GM12892 (cell line): ENCODE results near the gene HDAC6.
"Not testable (repeated sequence)": the region's sequence is repeated elsewhere in the genome, so short reads cannot be mapped to it uniquely, and the experiment has no call there.

Experiments
- DNase-seq: peaks from one replicate; pipeline ENCODE4 v3.0.0; 2011; ENCODE audit not compliant: insufficient read length
- FAIRE-seq: peaks from 2 replicates; lab custom pipeline; 2011; peaks lifted over from hg19 to GRCh38; lab: Jason Lieb, UNC
- POLR2A ChIP-seq: IDR thresholded peaks from 2 replicates; pipeline ENCODE4 v1.6.1; 2011; ENCODE audit warnings: low read depth, low read length, control low read depth
- POLR2AphosphoS5 ChIP-seq: IDR thresholded peaks from 2 replicates; pipeline ENCODE4 v1.6.1; 2011; ENCODE audit warnings: low read depth, low read length, control low read depth
- TAF1 ChIP-seq: IDR thresholded peaks from 2 replicates; pipeline ENCODE4 v1.6.1; 2011; ENCODE audit warnings: low read depth, mild to moderate bottlenecking, control low read depth, low read length, borderline replicate concordance

HDAC6 gene

DNA sequence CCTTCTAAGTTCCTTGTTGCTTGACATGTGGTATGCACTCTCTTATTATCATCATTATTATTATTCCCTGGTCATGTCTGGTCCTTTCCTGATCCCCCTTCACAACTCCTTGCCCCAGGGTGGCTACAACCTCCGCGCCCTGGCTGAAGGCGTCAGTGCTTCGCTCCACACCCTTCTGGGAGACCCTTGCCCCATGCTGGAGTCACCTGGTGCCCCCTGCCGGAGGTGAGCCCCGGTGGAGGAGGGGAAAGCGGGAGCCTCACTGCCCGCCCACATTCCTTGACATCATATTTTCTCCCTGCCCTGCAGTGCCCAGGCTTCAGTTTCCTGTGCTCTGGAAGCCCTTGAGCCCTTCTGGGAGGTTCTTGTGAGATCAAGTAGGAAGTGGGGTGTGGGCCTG is 13.4 kb downstream of the HDAC6 start:
- DNase-seq (no peak), FAIRE-seq (no peak)
- TF ChIP-seq TAF1 = no peak
- no peak for TF ChIP-seq POLR2AphosphoS5
- no peak for TF ChIP-seq POLR2A

DNA sequence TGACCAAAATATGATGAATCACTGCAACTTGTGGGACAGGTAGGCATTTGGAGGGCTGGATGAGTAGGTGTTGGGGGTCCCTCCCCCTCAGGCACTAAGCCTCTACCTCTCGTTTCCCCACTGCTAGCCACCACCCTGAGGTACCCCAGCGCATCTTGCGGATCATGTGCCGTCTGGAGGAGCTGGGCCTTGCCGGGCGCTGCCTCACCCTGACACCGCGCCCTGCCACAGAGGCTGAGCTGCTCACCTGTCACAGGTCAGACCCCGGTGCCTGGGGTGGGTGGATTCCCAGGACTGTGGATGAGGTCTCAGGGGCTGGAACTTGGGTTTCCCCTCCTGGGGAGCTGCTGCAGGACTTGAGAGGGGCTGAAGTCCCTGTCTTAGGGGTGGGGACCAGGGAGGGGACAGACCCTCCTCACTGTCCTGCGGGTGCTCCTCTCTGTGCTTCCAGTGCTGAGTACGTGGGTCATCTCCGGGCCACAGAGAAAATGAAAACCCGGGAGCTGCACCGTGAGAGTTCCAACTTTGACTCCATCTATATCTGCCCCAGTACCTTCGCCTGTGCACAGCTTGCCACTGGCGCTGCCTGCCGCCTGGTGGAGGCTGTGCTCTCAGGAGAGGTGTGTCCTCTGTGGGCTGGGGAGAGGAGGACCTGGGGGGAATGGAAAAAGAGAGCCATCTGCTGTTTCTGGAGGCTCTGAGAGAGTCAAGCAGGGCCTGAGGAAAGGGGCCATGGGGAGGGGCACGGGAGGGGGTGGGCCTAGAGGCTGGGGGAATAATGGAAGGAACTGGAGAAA is 14.3 kb downstream of the HDAC6 start:
- DNase-seq = no peak
- no peak for FAIRE-seq
- TF ChIP-seq POLR2A (no peak), TAF1 (no peak), POLR2AphosphoS5 (no peak)

DNA sequence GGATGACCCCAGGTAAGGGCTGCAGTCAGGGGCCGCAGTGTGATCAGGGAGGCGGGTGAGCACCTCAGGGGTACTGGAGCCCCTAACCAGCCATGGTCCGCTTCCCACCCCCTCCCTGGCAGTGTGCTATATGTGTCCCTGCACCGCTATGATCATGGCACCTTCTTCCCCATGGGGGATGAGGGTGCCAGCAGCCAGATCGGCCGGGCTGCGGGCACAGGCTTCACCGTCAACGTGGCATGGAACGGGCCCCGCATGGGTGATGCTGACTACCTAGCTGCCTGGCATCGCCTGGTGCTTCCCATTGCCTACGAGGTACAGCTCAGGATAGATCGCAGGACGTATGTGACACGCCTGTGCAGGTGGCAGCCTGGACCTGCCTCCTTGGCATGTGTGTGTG is 16.2 kb downstream of the HDAC6 start:
- TF ChIP-seq POLR2AphosphoS5 = no peak
- no peak for TF ChIP-seq TAF1
- TF ChIP-seq POLR2A = no peak
- FAIRE-seq = no peak
- DNase-seq = no peak

DNA sequence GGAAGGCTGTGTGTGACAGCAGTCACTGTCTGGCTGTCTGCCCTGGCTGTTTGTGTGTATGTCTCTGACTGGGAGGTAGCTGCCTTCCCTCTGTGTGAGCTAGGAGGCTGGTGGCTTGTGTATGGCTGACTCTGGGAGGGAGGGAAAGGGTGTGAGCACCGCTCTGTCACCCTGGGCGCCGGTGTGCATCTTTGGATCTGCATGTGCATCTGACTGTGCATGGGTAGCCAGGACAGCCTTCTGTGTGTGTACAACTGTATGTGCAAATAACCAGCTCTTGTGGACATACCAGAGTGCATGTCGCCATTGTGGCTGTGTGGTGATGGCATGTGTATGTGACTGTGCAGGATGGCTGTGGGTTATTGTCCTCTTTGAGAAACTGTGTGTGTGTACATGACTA is 17.0 kb downstream of the HDAC6 start:
- TF ChIP-seq TAF1 (no peak), POLR2AphosphoS5 (no peak), POLR2A (no peak)
- FAIRE-seq (no peak), DNase-seq (no peak)

DNA sequence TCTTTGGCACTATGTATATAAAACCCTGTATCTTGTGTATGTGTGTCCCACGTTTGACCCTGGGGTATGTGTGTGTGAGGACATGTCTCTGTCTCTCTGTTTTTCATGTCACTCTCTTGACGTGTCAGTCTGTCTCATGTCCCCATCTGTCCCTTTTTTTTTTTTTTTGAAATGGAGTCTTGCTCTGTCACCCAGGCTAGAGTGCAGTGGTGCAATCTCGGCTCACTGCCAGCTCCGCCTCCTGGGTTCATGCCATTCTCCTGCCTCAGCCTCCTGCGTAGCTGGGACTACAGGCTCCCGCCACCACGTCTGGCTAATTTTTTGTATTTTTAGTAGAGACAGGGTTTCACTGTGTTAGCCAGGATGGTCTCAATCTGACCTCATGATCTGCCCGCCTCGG is 17.5 kb downstream of the HDAC6 start:
- FAIRE-seq = not testable (repeated sequence)

DNA sequence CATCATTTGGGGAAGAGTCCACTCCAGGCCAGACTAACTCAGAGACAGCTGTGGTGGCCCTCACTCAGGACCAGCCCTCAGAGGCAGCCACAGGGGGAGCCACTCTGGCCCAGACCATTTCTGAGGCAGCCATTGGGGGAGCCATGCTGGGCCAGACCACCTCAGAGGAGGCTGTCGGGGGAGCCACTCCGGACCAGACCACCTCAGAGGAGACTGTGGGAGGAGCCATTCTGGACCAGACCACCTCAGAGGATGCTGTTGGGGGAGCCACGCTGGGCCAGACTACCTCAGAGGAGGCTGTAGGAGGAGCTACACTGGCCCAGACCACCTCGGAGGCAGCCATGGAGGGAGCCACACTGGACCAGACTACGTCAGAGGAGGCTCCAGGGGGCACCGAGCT is 21.2 kb downstream of the HDAC6 start:
- DNase-seq (no peak), FAIRE-seq (no peak)
- no peak for TF ChIP-seq POLR2A
- no peak for TF ChIP-seq POLR2AphosphoS5
- no peak for TF ChIP-seq TAF1

More for the DNA sequence above, 17.5 kb downstream of the HDAC6 start:
- DNase-seq = not testable (repeated sequence)

DNA sequence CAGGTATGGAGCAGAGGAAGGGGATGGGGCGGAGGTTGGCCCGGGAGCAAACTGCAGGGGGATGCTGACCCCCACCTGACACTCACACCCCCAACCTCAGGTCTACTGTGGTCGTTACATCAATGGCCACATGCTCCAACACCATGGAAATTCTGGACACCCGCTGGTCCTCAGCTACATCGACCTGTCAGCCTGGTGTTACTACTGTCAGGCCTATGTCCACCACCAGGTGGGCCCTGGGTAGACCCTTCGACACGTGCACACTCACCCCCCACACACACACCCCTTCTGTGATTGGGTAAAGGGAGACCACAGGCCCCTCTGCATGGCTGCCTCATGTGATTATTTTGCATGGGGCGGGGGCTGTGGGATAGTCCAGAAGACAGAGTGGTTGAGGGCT is 22.2 kb downstream of the HDAC6 start:
- TF ChIP-seq POLR2A (no peak), TAF1 (no peak)
- no peak for DNase-seq
- no peak for FAIRE-seq

DNA sequence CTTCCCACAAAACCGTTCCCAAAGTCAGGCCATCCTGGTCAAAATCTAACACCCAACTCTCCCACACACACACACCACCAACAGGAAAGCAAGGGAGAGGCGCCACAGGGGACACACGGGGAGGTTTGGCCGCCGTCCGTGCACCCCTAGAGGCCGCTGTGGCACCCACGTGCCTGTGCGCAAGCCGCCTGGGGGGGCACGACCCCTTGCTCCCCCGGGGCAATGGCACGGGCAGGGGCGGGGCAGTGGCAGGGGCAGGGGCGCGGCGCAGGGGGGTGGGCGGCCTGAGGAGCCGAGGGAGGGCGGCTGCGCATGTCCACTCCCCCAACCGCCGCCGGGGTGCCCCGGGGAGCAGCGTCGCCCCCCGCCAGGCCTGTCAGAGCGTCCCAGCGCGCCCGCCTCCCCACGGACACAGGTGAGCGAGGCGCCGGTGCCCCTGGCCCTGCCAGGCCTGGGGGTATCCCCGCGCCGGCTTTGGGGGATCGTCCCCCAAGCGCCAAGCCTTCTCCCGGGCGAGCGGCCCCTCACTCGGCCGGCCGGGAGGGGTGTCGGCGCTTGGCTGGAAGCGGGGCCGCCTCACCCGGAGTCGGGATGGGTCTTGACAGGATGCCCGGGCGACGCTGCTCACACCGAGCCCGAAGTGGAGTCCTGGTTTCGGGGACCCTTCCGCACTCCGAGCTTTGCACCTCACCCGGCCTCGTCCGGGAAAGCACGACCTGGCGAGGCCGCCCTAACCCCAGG is 24.4 kb downstream of the HDAC6 start, which contains the start of gene ERAS:
TSS of gene ERAS (plus strand) at position 379 of the 741 bp plus-strand sequence. CDS start 2,611 bp downstream, outside the sequence.
- no peak for TF ChIP-seq TAF1
- TF ChIP-seq POLR2AphosphoS5 = no peak
- no peak for TF ChIP-seq POLR2A
- DNase-seq (no peak), FAIRE-seq (no peak)

DNA sequence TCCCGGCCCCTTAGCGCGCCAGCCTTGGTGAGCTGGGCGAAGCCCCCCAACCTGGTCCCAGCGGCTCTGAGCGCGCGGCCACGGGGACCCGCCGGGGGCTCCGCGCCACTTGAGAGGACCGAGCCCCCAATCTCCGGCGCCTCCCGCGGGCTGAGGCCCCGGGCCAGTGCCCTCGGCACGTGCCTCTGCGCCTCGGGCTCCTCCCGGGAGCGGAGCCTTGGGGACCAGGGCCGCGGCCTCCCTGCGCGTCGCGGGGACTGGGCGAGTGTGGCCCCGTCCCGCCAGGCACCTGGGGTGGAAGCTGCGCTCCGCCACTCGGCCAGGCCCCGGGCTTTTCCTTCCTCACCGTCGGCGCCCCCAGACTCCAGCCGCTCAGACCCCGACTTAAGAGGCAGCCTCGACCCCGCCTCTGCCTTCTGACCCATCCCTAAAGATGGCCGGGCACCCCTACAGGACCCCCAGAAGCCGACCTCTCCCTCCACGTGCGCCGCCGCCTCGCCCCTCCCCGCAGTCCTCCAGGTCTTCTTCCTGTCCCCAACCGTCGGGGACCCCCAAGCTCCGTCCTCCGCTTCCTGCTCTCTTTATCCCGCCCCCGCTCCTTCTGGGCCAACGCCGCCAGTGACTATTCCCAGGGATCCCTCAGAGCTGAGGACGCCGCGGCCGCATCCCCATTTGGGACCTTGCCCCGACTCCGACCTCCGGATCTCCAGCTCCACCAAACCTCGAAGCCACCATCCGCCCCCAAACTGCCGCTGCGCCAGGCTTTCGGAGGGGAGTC is 25.2 kb downstream of the HDAC6 start:
- no peak for FAIRE-seq
- TF ChIP-seq POLR2AphosphoS5 (no peak), POLR2A (no peak), TAF1 (no peak)
- no peak for DNase-seq

DNA sequence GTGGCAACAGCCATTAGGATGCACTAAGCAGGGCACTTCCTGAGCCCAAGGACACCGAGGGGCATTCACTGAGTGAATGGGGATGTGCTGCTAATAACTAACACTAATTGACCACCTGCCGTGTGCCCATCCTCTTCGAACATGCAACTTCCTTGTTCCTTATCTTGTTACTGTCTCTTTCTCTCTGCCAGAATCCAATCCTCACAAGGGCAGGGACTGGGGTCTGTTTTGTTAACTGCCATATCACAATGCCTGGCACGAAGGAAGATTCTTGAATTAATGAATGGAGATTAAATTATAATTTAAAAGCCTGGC is 25.7 kb downstream of the HDAC6 start:
- no peak for DNase-seq
- FAIRE-seq = no peak
- no peak for TF ChIP-seq POLR2A
- no peak for TF ChIP-seq TAF1
- no peak for TF ChIP-seq POLR2AphosphoS5

DNA sequence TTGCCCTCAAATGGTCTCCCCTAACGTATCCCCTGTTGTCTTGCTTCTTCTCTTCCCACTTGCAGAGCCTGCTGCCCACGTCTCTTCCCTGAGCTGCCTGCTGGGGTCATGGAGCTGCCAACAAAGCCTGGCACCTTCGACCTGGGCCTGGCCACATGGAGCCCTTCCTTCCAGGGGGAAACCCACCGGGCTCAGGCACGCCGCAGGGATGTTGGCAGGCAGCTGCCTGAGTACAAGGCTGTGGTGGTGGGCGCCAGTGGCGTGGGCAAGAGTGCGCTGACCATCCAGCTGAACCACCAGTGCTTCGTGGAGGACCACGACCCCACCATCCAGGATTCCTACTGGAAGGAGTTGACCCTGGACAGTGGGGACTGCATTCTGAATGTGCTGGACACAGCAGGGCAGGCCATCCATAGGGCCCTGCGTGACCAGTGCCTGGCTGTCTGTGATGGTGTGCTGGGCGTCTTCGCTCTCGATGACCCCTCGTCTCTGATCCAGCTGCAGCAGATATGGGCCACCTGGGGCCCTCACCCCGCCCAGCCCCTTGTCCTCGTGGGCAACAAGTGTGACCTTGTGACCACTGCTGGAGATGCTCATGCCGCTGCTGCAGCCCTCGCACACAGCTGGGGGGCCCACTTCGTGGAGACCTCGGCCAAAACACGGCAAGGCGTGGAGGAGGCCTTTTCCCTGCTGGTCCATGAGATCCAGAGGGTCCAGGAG is 27.3 kb downstream of the HDAC6 start:
- TF ChIP-seq POLR2AphosphoS5 = no peak
- no peak for TF ChIP-seq TAF1
- DNase-seq (no peak), FAIRE-seq (no peak)
